GM15510 (cell line): Measurements from ENCODE around the gene HEXIM1.

ENCODE experiments used
- POLR2A ChIP-seq: IDR thresholded peaks from 3 replicates; pipeline ENCODE4 v1.6.1; 2011; ENCODE audit warnings: borderline replicate concordance; ENCODE audit not compliant: insufficient read length; ENCODE audit errors: extremely low read depth

Gene HEXIM1

GRCh38 chr17:45108595-45109521, 39.4 kb upstream of the HEXIM1 start:
- TF ChIP-seq POLR2A = no peak

- no peak for TF ChIP-seq POLR2A
These were observed 37.3 kb upstream of the HEXIM1 start for GRCh38 chr17:45110676-45111611.

- TF ChIP-seq POLR2A = no peak
These were observed 36.4 kb upstream of the HEXIM1 start for GRCh38 chr17:45111850-45112249.

- no peak for TF ChIP-seq POLR2A
These were observed 35.5 kb upstream of the HEXIM1 start for GRCh38 chr17:45112559-45113423.

GRCh38 chr17:45113424-45113754, 34.9 kb upstream of the HEXIM1 start:
- TF ChIP-seq POLR2A = no peak

- no peak for TF ChIP-seq POLR2A
These were observed 34.0 kb upstream of the HEXIM1 start for GRCh38 chr17:45114117-45114932.

GRCh38 chr17:45115015-45115625, 33.2 kb upstream of the HEXIM1 start:
- no peak for TF ChIP-seq POLR2A

GRCh38 chr17:45115871-45116270, 32.4 kb upstream of the HEXIM1 start:
- TF ChIP-seq POLR2A = no peak

- no peak for TF ChIP-seq POLR2A
These were observed 31.8 kb upstream of the HEXIM1 start for GRCh38 chr17:45116434-45117016.

- no peak for TF ChIP-seq POLR2A
These were observed 30.9 kb upstream of the HEXIM1 start for GRCh38 chr17:45117334-45117733.

GRCh38 chr17:45117848-45118646, 30.2 kb upstream of the HEXIM1 start:
- no peak for TF ChIP-seq POLR2A

- no peak for TF ChIP-seq POLR2A
These were observed 29.6 kb upstream of the HEXIM1 start for GRCh38 chr17:45118691-45119090.

GRCh38 chr17:45119964-45120363, 28.3 kb upstream of the HEXIM1 start:
- TF ChIP-seq POLR2A = no peak

- no peak for TF ChIP-seq POLR2A
These were observed 27.7 kb upstream of the HEXIM1 start for GRCh38 chr17:45120558-45120957.
